Smooth muscle cell (in vitro differentiated cells): ENCODE data around the gene PPP1R15B. TPM values are rescaled to one million over a fixed set of nuclear protein-coding genes. Genes with fewer than 3 reads are reported as not detected.

Experiments used
- DNase-seq: peaks from one replicate; lab custom pipeline; 2025; ENCODE audit not compliant: unreplicated experiment; lab: John Stamatoyannopoulos, UW
- H2AFZ ChIP-seq: fragments of 200-600 bp; sonication (generic); 2 replicates; pipeline ENCODE4 v1.6.0; 2016; ENCODE audit warnings: antibody characterized with exemption, low read depth, mild to moderate bottlenecking
- H3F3A ChIP-seq: fragments of 200-600 bp; sonication (generic); 2 replicates; pipeline ENCODE4 v1.6.0; 2017; ENCODE audit warnings: antibody characterized with exemption, low read depth
- H3K27ac ChIP-seq: fragments of 200-600 bp; sonication (generic); 2 replicates; pipeline ENCODE4 v1.5.1; 2016; ENCODE audit warnings: low read depth, mild to moderate bottlenecking
- H3K27me3 ChIP-seq: fragments of 200-600 bp; sonication (generic); 2 replicates; pipeline ENCODE4 v1.6.1; 2016; ENCODE audit warnings: low read depth, mild to moderate bottlenecking
- H3K36me3 ChIP-seq: fragments of 200-600 bp; sonication (generic); 2 replicates; pipeline ENCODE4 v1.5.1; 2016; ENCODE audit warnings: low read depth
- H3K4me1 ChIP-seq: fragments of 200-600 bp; sonication (generic); 2 replicates; pipeline ENCODE4 v1.5.1; 2016; ENCODE audit warnings: low read depth
- H3K4me2 ChIP-seq: fragments of 200-600 bp; sonication (generic); 2 replicates; pipeline ENCODE4 v1.6.0; 2016; ENCODE audit warnings: mild to moderate bottlenecking
- H3K4me3 ChIP-seq: fragments of 200-600 bp; sonication (generic); 2 replicates; pipeline ENCODE4 v1.5.1; 2016; ENCODE audit warnings: mild to moderate bottlenecking
- H3K79me2 ChIP-seq: fragments of 200-600 bp; sonication (generic); 2 replicates; pipeline ENCODE4 v1.6.0; 2016; ENCODE audit warnings: low read depth, mild to moderate bottlenecking
- H3K9ac ChIP-seq: fragments of 200-600 bp; sonication (generic); 2 replicates; pipeline ENCODE4 v1.6.0; 2016; ENCODE audit warnings: low read depth
- H3K9me3 ChIP-seq: fragments of 200-600 bp; sonication (generic); replicated peaks from 2 replicates; pipeline ENCODE4 v1.5.1; 2016; ENCODE audit warnings: low read depth
- H4K20me1 ChIP-seq: fragments of 200-600 bp; sonication (generic); 2 replicates; pipeline ENCODE4 v1.6.0; 2016; ENCODE audit warnings: low read depth
- CTCF ChIP-seq: fragments of 200-600 bp; sonication (generic); IDR thresholded peaks from 2 replicates; pipeline ENCODE4 v1.5.1; 2017; ENCODE audit warnings: borderline replicate concordance, mild to moderate bottlenecking, antibody characterized with exemption; ENCODE audit not compliant: insufficient read depth, poor library complexity, severe bottlenecking
- WGBS: methylation state at CpG from one replicate; pipeline ENCODE4 v1.1.7; 2016; ENCODE audit warnings: low lambda C conversion rate; 5-methylcytosine and 5-hydroxymethylcytosine counted together
- polyA plus RNA-seq: library from polyadenylated mRNA; unstranded; fragments of >200 nt; fragmentation: Nextera tagmentation; extraction: Ambion mirVana; gene quantifications from 2 replicates; pipeline ENCODE4 v1.2.1, GENCODE V29; 2016
- total RNA-seq: library from RNA; depleted of rRNA; stranded (reverse); fragments of >200 nt; gene quantifications from 2 replicates; pipeline ENCODE4 v1.2.3, GENCODE V29; 2014

PPP1R15B gene
- total and polyA plus RNA-seq, 2 experiments from 2014 or later, result 24.1 to 74.8 TPM

- H3K4me1 ChIP-seq, result peaks cover 9% of the 10 kb centered on the region
- DNase-seq, result no peak
- peaks cover 63% of the 10 kb centered on the region for H4K20me1 ChIP-seq
- H3K27me3 ChIP-seq, result no peaks in the 10 kb centered on the region
- peak overlapping the region; percentile 93 for H3K4me2 ChIP-seq
- peak overlapping the region; percentile 100 for H3K9ac ChIP-seq
- no peaks in the 10 kb centered on the region for H3K9me3 ChIP-seq
- peaks cover 9% of the 10 kb centered on the region for H3K36me3 ChIP-seq
- H2AFZ ChIP-seq, result no peak overlapping the region
- H3K79me2 ChIP-seq, result peaks cover 65% of the 10 kb centered on the region
- no peak for TF ChIP-seq CTCF
- WGBS, result 1% methylated on average over 10 of the region's 10 CpGs
- H3K4me3 ChIP-seq, result peak overlapping the region; percentile 91
- peak overlapping the region; percentile 100 for H3K27ac ChIP-seq
- H3F3A ChIP-seq, result peaks cover 8% of the 10 kb centered on the region
Observed at GRCh38 chr1:204409836-204410687, 1.6 kb downstream of the PPP1R15B start.

- Histone ChIP-seq H3K79me2 (peaks cover 68% of the 10 kb centered on the region), H2AFZ (no peak overlapping the region), H3K27ac (peak overlapping the region; percentile 100), H3K4me2 (peak overlapping the region; percentile 93), H3K36me3 (peaks cover 17% of the 10 kb centered on the region), H3K27me3 (no peaks in the 10 kb centered on the region), H3K9me3 (no peaks in the 10 kb centered on the region), H4K20me1 (peaks cover 73% of the 10 kb centered on the region), H3K9ac (peak overlapping the region; percentile 100), H3K4me3 (peak overlapping the region; percentile 91), H3K4me1 (peaks cover 9% of the 10 kb centered on the region), H3F3A (peaks cover 8% of the 10 kb centered on the region)
- no peak for DNase-seq
- no peak for TF ChIP-seq CTCF
- 0% methylated on average over 3 of the region's 3 CpGs for WGBS
Observed at GRCh38 chr1:204409123-204409522, 2.5 kb downstream of the PPP1R15B start.

GRCh38 chr1:204408602-204409001 is 3.0 kb downstream of the PPP1R15B start:
- TF ChIP-seq CTCF, result no peak
- peak overlapping the region; percentile 93 for H3K4me2 ChIP-seq
- no peak overlapping the region for H2AFZ ChIP-seq
- H3K27me3 ChIP-seq, result no peaks in the 10 kb centered on the region
- WGBS, result 7% methylated on average over 1 of the region's 1 CpG
- peaks cover 78% of the 10 kb centered on the region for H4K20me1 ChIP-seq
- peaks cover 68% of the 10 kb centered on the region for H3K79me2 ChIP-seq
- H3K4me3 ChIP-seq, result peak overlapping the region; percentile 91
- H3F3A ChIP-seq, result peaks cover 8% of the 10 kb centered on the region
- no peak overlapping the region for H3K27ac ChIP-seq
- H3K9ac ChIP-seq, result peak overlapping the region; percentile 100
- DNase-seq, result no peak
- H3K36me3 ChIP-seq, result peaks cover 19% of the 10 kb centered on the region
- H3K4me1 ChIP-seq, result peaks cover 9% of the 10 kb centered on the region
- H3K9me3 ChIP-seq, result no peaks in the 10 kb centered on the region
